ENCODE results near the gene FHOD3. TPM values are rescaled to one million over a fixed set of nuclear protein-coding genes. Genes with fewer than 3 reads are reported as not detected.

FHOD3 gene
- total and polyA plus RNA-seq, 2 experiments from 2014 or later, result 2.7 to 8.7 TPM

GRCh38 chr18:36309436-36310391, 12.2 kb downstream of the FHOD3 start:
- ATAC-seq (peak; percentile 32), DNase-seq (ENCODE audit: low spot score) (no peak)
- Mint-ChIP-seq H3K9me3 (no peaks in the 10 kb centered on the region), H3K4me1 (peaks cover 33% of the 10 kb centered on the region), H3K36me3 (ENCODE audit: low read depth) (no peaks in the 10 kb centered on the region), H3K27me3 (ENCODE audit: insufficient read depth, low read depth, poor library complexity) (peaks cover 4% of the 10 kb centered on the region), H3K27ac (peak overlapping the region; percentile 24; the same call in 1 of the 2 replicates), H3K4me3 (no peak overlapping the region)
- Histone ChIP-seq H3K4me2 (no peak overlapping the region), H3K27ac (ENCODE audit: low read depth) (no peak overlapping the region), H3K4me3 (no peak overlapping the region), H4K20me1 (replicated peaks; ENCODE audit: insufficient read depth) (peaks cover 5% of the 10 kb centered on the region; the same call in 1 of the 2 replicates), H3F3A (replicated peaks; ENCODE audit: low read depth) (no peaks in the 10 kb centered on the region), H3K9me2 (ENCODE audit: insufficient read depth) (0 out of 2 replicates have a peak, but pooled peaks cover 5% of the 10 kb centered on the region), H2AFZ (no peak overlapping the region; the same call in 1 of the 2 replicates), H3K4me1 (ENCODE audit: insufficient read depth) (peaks cover 12% of the 10 kb centered on the region; the same call in 1 of the 2 replicates), H3K79me2 (replicated peaks; ENCODE audit: insufficient read depth) (no peaks in the 10 kb centered on the region), H3K36me3 (ENCODE audit: insufficient read depth) (no peaks in the 10 kb centered on the region), H3K27me3 (ENCODE audit: insufficient read depth) (no peaks in the 10 kb centered on the region)
- TF ChIP-seq POLR2AphosphoS5 (IDR thresholded peaks at IDR 0.05; ENCODE audit: low read depth), result no peak
- no peak for TF ChIP-seq EZH2phosphoT487 (IDR thresholded peaks at IDR 0.05; ENCODE audit: unreplicated experiment)
- no peak for TF ChIP-seq CTCF (conservative IDR thresholded peaks at IDR 0.05; ENCODE audit: low read depth in 2 of 2)
- TF ChIP-seq JUNB (IDR thresholded peaks at IDR 0.05; ENCODE audit: unreplicated experiment), result no peak
- no peak for TF ChIP-seq ZNF462 (CRISPR knock-in tag; IDR thresholded peaks at IDR 0.05)
- no peak for TF ChIP-seq ZNF114 (CRISPR knock-in tag; IDR thresholded peaks at IDR 0.05)
- TF ChIP-seq ETS1 (IDR thresholded peaks at IDR 0.05), result no peak
- no peak for TF ChIP-seq REST (IDR thresholded peaks at IDR 0.05; ENCODE audit: unreplicated experiment)
- no peak for TF ChIP-seq EZH2 (IDR thresholded peaks at IDR 0.05; ENCODE audit: low read depth, unreplicated experiment)
- TF ChIP-seq CREB1 (CRISPR knock-in tag; IDR thresholded peaks at IDR 0.05; ENCODE audit: low read depth), result no peak
- no peak for TF ChIP-seq NANOG (IDR thresholded peaks at IDR 0.05; ENCODE audit: borderline replicate concordance)
- no peak for TF ChIP-seq STAT1 (IDR thresholded peaks at IDR 0.05; ENCODE audit: unreplicated experiment)
- TF ChIP-seq ZNF331 (CRISPR knock-in tag; IDR thresholded peaks at IDR 0.05; ENCODE audit: low read depth), result no peak
